ENCODE results near the gene WFIKKN1. TPM values are rescaled to one million over a fixed set of nuclear protein-coding genes. Genes with fewer than 3 reads are reported as not detected.

The WFIKKN1 gene
- total and polyA plus RNA-seq, 7 donors, result 0.30 to 2.0 (median 0.36) TPM

DNA sequence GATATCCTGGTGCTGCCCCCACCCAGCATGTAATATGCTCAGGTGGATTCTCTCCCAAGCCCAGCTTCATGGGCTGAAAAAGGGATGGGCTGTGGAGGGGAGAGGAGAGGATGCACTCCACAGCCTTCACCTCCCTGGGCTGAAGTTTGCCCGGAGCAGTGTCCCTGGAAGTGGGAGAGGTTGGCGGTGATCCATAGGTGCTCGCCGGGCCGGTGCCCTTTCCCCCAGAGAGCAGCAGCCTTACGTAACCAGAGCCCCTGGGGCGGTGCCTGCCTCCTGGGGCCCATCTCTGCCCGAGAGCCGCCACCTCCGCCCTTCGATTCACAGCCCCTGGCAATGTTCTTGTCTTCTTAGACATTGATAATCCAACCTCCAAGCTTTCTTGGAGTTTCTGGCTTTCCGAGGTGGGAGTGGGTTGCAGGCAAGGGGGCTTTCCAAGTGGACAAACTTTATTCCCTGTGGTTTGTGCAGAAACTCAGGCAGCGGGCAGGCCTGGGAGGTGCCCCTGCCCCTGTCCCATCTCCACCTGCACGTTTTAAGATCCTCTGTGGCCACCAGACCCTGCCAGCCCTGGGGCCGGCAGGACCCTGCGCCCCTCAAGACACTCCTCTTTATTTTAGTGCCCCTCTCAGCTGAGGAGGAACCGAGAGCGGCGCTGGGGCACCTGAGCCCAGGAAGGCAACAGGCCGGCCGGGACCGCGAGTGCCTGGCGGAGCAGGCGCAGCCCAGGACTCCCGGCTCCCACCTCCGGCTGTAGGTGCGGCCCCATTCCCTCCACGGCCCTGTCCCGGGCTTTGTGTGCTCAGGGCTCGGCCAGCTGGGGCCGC lies 15.3 kb downstream of the WFIKKN1 start:
- TF ChIP-seq, protein P1, sequence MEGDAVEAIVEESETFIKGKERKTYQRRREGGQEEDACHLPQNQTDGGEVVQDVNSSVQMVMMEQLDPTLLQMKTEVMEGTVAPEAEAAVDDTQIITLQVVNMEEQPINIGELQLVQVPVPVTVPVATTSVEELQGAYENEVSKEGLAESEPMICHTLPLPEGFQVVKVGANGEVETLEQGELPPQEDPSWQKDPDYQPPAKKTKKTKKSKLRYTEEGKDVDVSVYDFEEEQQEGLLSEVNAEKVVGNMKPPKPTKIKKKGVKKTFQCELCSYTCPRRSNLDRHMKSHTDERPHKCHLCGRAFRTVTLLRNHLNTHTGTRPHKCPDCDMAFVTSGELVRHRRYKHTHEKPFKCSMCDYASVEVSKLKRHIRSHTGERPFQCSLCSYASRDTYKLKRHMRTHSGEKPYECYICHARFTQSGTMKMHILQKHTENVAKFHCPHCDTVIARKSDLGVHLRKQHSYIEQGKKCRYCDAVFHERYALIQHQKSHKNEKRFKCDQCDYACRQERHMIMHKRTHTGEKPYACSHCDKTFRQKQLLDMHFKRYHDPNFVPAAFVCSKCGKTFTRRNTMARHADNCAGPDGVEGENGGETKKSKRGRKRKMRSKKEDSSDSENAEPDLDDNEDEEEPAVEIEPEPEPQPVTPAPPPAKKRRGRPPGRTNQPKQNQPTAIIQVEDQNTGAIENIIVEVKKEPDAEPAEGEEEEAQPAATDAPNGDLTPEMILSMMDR (IDR thresholded peaks at IDR 0.05), result no peak
- H3K36me3 ChIP-seq (ENCODE audit: insufficient read depth in 1 of 2, low read depth in 1 of 2), result peaks cover 0 to 5% of the 10 kb centered on the region in 2 donors
- peak overlapping the region; percentile 88 for H3K4me3 ChIP-seq
- peak in 2 of 4 donors; percentile 14 to 21 for ATAC-seq
- DNase-seq, result peak in 1 of 2 donors; percentile 80
- intact Hi-C loops (cut with DNase I), result no loop called here
- WGBS, 3 donors, result 58 to 65% (median 59%) methylated on average over 32 of the region's 32 CpGs
- H3K4me1 ChIP-seq, result peaks cover 68% of the 10 kb centered on the region
- H3K27ac ChIP-seq, result peak overlapping the region; percentile 93
- no peaks in the 10 kb centered on the region for H3K27me3 ChIP-seq (ENCODE audit: insufficient read depth in 3 of 3, low read length in 2 of 3)
- H3K9me3 ChIP-seq, result no peaks in the 10 kb centered on the region

DNA sequence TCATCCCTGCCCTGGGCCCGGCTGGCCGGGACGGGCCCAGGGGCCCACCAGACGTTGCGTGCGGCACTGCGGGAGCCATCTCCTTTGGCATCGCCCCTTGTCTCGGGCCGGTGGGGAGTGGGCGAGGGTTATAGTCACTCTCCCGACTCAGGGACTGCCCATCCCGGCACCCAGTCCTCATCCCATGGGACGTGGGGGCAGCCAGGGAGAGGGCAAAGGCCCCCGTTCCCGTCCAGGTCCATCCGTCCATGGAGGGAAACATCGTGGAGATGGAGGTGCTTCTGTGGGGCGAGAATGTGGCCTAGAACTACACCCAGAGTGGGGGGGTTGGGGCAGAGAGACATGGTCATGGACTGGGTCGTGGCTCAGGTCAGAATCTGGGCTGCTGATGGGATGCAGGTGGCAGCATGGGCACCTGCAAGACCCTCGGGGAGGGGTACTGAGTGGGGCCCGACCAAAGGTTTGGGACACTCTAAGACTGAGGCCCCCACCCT lies 15.9 kb downstream of the WFIKKN1 start:
- TF ChIP-seq, protein P1 (IDR thresholded peaks at IDR 0.05), result no peak
- intact Hi-C loops (cut with DNase I), result no loop called here
- peaks cover 68% of the 10 kb centered on the region for H3K4me1 ChIP-seq

DNA sequence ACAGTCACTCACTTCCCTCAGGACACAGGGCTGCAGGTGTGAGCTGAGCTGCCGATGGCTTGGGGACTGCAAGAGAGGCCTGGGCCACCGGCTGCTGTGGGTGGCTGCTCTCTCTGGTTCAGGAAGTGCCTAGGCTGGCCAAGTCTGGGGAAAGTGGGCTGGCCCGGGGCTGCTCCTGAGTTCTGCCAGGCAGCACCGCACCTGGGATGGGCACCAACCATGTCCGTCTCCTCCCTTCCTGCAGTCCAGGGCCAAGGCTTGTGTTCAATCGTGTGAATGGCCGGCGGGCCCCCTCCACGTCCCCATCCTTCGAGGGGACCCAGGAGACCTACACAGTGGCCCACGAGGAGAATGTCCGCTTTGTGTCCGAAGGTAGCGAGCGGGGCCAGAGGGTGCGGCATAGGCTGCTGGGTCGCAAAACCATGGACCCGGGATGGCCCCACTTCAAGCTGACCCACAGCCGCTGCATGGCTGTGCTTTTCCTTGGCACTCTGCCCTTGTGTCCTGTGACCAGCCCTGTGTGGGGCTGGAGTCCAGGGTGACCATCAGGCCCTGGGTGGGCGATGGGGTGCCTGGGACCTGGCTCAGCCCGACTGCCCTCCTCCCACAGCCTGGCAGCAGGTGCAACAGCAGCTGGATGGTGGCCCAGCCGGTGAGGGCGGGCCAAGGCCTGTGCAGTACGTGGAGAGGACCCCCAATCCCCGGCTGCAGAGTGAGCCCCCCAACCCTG lies 16.6 kb downstream of the WFIKKN1 start:
- Histone ChIP-seq H3K9me3 (no peaks in the 10 kb centered on the region), H3K4me3 (peak overlapping the region; percentile 88), H3K27me3 (ENCODE audit: insufficient read depth in 3 of 3, low read length in 2 of 3) (no peaks in the 10 kb centered on the region), H3K27ac (peak overlapping the region; percentile 93), H3K4me1 (peaks cover 67% of the 10 kb centered on the region), H3K36me3 (ENCODE audit: insufficient read depth in 1 of 2, low read depth in 1 of 2) (peaks cover 0 to 5% of the 10 kb centered on the region in 2 donors)
- intact Hi-C loops (cut with DNase I), result no loop called here
- TF ChIP-seq, protein P1 (IDR thresholded peaks at IDR 0.05), result no peak
- ATAC-seq (peak; percentile 3 to 29 (median 18)), DNase-seq (no peak)
- 37 to 60% (median 49%) methylated on average over 24 to 25 of the region's 25 CpGs for WGBS, 3 donors

More for the DNA sequence above, 15.9 kb downstream of the WFIKKN1 start:
- H3K9me3 ChIP-seq, result no peaks in the 10 kb centered on the region
- 64 to 74% (median 67%) methylated on average over 18 to 22 of the region's 22 CpGs for WGBS, 3 donors
- H3K27ac ChIP-seq, result peak overlapping the region; percentile 93
- H3K36me3 ChIP-seq (ENCODE audit: insufficient read depth in 1 of 2, low read depth in 1 of 2), result peaks cover 0 to 5% of the 10 kb centered on the region in 2 donors
- DNase-seq (no peak), ATAC-seq (no peak)
- H3K27me3 ChIP-seq (ENCODE audit: insufficient read depth in 3 of 3, low read length in 2 of 3), result no peaks in the 10 kb centered on the region
- H3K4me3 ChIP-seq, result peak overlapping the region; percentile 88

DNA sequence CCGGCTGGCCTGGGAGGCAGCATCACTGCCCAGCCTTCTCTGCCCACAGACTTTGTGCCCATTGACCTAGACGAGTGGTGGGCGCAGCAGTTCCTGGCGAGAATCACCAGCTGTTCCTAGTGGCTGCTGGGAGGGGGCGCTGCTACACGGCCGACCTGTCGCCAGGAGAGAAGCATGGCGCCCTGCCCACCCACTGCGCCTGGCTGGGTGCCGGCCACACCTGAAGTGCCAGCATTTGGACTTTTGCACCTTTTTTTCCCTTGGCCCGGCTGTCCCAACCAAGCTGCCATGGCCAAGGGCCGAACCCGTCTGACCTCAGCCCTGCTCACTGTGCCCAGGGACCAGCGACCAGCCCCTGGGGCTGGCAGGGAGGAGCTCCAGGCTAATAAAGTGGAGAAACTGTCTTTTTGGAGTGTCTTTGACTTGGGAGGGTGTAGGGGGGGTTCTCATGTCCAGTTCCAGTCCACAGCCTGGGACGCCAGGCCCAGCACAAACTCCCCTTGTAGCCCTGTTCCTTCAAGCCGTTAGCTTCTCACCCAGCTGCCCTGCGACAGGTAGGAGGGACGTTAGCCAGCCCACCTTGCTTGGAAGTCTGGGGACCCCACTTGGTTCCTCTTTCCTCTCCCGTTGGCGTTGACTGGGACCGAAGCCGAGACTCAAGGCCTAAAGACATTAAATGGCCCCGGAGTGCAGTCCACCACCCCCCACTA lies 17.4 kb downstream of the WFIKKN1 start:
- Histone ChIP-seq H3K9me3 (no peaks in the 10 kb centered on the region), H3K27me3 (ENCODE audit: insufficient read depth in 3 of 3, low read length in 2 of 3) (no peaks in the 10 kb centered on the region), H3K4me3 (peak overlapping the region; percentile 88), H3K36me3 (ENCODE audit: insufficient read depth in 1 of 2, low read depth in 1 of 2) (peaks cover 0 to 5% of the 10 kb centered on the region in 2 donors), H3K4me1 (peaks cover 58% of the 10 kb centered on the region), H3K27ac (peak overlapping the region; percentile 93)
- TF ChIP-seq, protein P1 (IDR thresholded peaks at IDR 0.05), result peak; percentile 29
- 22 to 30% (median 24%) methylated on average over 24 of the region's 24 CpGs for WGBS, 3 donors
- intact Hi-C loops (cut with DNase I), result no loop called here
- no peak for DNase-seq
- peak; percentile 24 to 53 (median 34) for ATAC-seq

All from psoas muscle (tissue), 8 donors.